Calu3 (cell line): Measurements from ENCODE around the gene ARPP19. TPM values are rescaled to one million over a fixed set of nuclear protein-coding genes. Genes with fewer than 3 reads are reported as not detected.
A peak's percentile ranks its signal among the peaks of the same experiment; 100 is the strongest.
"Not testable (repeated sequence)": the region's sequence is repeated elsewhere in the genome, so short reads cannot be mapped to it uniquely, and the experiment has no call there.

Experiments
- BruUV-seq: library from RNA; stranded (reverse); fragments of 400-500 nt; replicated peaks from 2 replicates; lab custom pipeline; 2021; lab: Mats Ljungman, UMichigan
- CTCF ChIA-PET: fragments of 300-600 bp; sonication (Branson Sonifier 250); formaldehyde crosslinking; loops from one replicate; lab custom pipeline; 2022; ENCODE audit warnings: antibody characterized with exemption; lab: Charles Lee
- DNase-seq: peaks from one replicate; pipeline ENCODE4 v3.0.0; 2022
- H3K27ac Mint-ChIP-seq: one replicate; pipeline ENCODE4 v1.8.0; 2022; ENCODE audit warnings: mixed read lengths; ENCODE audit not compliant: unreplicated experiment
- H3K27me3 Mint-ChIP-seq: one replicate; pipeline ENCODE4 v1.8.0; 2022; ENCODE audit warnings: mixed read lengths; ENCODE audit not compliant: unreplicated experiment
- H3K36me3 Mint-ChIP-seq: one replicate; pipeline ENCODE4 v1.8.0; 2022; ENCODE audit warnings: mild to moderate bottlenecking, moderate library complexity, mixed read lengths; ENCODE audit not compliant: insufficient read depth, unreplicated experiment
- H3K4me1 Mint-ChIP-seq: one replicate; pipeline ENCODE4 v1.8.0; 2022; ENCODE audit warnings: mild to moderate bottlenecking, low read depth, mixed read lengths; ENCODE audit not compliant: unreplicated experiment
- H3K4me3 Mint-ChIP-seq: one replicate; pipeline ENCODE4 v1.8.0; 2022; ENCODE audit warnings: mild to moderate bottlenecking, low read depth, moderate library complexity, mixed read lengths; ENCODE audit not compliant: unreplicated experiment
- H3K9me3 Mint-ChIP-seq: one replicate; pipeline ENCODE4 v1.8.0; 2022; ENCODE audit warnings: low read depth, mixed read lengths; ENCODE audit not compliant: unreplicated experiment
- CTCF ChIP-seq: fragments of 200-600 bp; IDR thresholded peaks from one replicate; pipeline ENCODE4 v1.8.0; 2022; ENCODE audit warnings: antibody characterized with exemption; ENCODE audit not compliant: unreplicated experiment
- intact Hi-C: fragments of 100-400 bp; cut with micrococcal nuclease; formaldehyde crosslinking; loops from one replicate; pipeline ENCODE4 v1.10.0; 2022; ENCODE audit not compliant: unreplicated experiment
- total RNA-seq: library from RNA; stranded (reverse); gene quantifications from 2 replicates; pipeline ENCODE4 v1.2.3, GENCODE V29; 2022

Gene ARPP19
- total RNA-seq, 1 experiment from 2014 or later, result 155 TPM

DNA sequence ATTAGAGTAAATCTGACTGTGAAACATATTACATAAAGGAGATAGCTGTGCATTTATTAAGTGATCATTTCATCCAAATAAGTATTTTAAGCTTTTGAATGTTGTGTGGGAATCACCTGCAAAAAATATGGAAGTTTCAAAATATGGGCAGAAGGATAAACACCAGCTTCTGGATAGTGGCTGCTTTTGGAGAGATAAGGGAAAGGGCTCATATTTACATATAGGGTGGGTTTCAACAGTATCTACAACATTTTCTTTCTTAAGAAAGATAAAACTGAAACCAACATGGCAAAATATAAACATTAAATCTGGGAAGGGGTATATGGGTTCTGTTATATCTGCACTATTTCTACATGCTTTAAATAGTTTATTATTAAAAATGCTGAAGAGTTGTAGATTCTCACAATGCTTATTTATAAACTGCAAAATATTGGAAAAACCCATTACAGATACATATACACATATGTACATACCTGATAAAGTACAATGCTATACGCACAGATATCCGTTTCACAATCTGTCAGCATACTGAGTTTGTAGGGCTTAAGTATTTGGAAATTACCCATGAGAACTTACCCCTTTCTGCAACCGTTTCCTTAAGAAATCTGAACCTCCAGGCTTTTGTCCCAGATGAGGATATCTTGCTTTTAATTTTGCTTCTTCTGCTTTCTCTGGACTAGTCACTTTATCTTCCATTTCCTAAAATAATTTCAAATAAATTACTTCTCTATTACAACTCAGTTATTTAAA is 12.1 kb downstream of the ARPP19 start:
- Mint-ChIP-seq H3K27me3 (no peaks in the 10 kb centered on the region), H3K4me1 (peaks cover 15% of the 10 kb centered on the region), H3K4me3 (no peak overlapping the region), H3K9me3 (no peaks in the 10 kb centered on the region), H3K27ac (peak overlapping the region; percentile 28), H3K36me3 (peaks cover 12% of the 10 kb centered on the region)
- CTCF ChIA-PET, result no interaction called here
- no peak for TF ChIP-seq CTCF
- intact Hi-C loops, result no loop called here
- no peak for DNase-seq
- BruUV-seq, result no TSS peak

DNA sequence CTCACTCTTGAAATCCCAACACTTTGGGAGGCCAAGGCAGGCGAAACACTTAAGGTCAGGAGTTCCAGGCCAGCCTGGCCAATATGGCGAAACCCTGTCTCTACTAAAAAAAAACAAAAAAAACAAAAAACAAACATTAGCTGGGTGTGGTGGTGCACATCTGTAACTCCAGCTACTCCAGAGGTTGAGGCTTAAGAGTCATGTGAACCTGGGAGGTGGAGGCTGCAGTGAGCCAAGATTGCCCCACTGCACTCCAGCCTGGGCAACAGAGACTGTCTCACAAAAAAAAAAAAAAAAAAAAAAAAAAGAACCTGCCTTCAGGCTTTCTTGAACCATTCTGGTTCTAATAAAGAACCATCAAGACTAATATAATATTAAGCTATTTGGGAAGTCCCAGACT is 16.5 kb downstream of the ARPP19 start:
- no peak overlapping the region for H3K4me3 Mint-ChIP-seq
- DNase-seq, result no peak
- intact Hi-C loops, result no loop called here
- CTCF ChIA-PET, result interaction anchor here (0.6 kb wide), 1 partner anchor 161 kb away, joined by 3 read pairs; no protein-coding TSS in a partner anchor
- no TSS peak for BruUV-seq
- H3K36me3 Mint-ChIP-seq, result peaks cover 11% of the 10 kb centered on the region
- no peaks in the 10 kb centered on the region for H3K9me3 Mint-ChIP-seq
- H3K27me3 Mint-ChIP-seq, result no peaks in the 10 kb centered on the region
- TF ChIP-seq CTCF, result no peak
- H3K27ac Mint-ChIP-seq, result no peak overlapping the region
- H3K4me1 Mint-ChIP-seq, result no peaks in the 10 kb centered on the region

DNA sequence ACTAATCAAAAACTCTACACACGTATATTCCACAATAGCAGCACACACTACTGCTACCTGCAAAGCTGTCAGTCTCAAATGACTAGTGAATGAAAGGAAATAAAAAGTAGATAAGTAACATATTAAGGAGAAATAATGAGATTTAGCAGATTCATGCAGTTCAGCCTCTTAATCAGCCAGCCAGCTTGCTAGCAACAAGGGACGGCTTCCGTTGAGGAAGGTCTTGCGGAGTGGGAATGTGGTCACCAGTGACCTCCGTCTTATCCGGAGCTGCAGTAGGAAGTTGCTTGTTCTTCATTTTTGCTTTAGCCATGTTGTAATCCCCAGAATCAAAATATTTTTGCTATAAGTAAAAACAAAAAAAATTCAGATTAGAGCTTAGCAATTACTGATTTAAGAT is 17.1 kb downstream of the ARPP19 start:
- Mint-ChIP-seq H3K27ac (no peak overlapping the region), H3K4me3 (no peak overlapping the region), H3K36me3 (peaks cover 13% of the 10 kb centered on the region), H3K27me3 (no peaks in the 10 kb centered on the region), H3K9me3 (no peaks in the 10 kb centered on the region), H3K4me1 (no peaks in the 10 kb centered on the region)
- no peak for DNase-seq
- intact Hi-C loops, result no loop called here
- CTCF ChIA-PET, result no interaction called here
- no peak for TF ChIP-seq CTCF
- no TSS peak for BruUV-seq

- peaks cover 13% of the 10 kb centered on the region for H3K36me3 Mint-ChIP-seq
- H3K4me1 Mint-ChIP-seq, intact Hi-C loops, BruUV-seq, H3K4me3 Mint-ChIP-seq, H3K27ac Mint-ChIP-seq, DNase-seq, H3K9me3 Mint-ChIP-seq, CTCF ChIA-PET, H3K27me3 Mint-ChIP-seq: not testable (repeated sequence)
Measured at GRCh38 chr15:52551186-52551585, 17.6 kb downstream of the ARPP19 start.
